ENCODE results near the gene STRA6. TPM values are rescaled to one million over a fixed set of nuclear protein-coding genes. Genes with fewer than 3 reads are reported as not detected.

STRA6 gene
- total and polyA plus RNA-seq, 3 donors from 2014 or later, result 4.1 to 14.1 (median 9.3) TPM

DNA sequence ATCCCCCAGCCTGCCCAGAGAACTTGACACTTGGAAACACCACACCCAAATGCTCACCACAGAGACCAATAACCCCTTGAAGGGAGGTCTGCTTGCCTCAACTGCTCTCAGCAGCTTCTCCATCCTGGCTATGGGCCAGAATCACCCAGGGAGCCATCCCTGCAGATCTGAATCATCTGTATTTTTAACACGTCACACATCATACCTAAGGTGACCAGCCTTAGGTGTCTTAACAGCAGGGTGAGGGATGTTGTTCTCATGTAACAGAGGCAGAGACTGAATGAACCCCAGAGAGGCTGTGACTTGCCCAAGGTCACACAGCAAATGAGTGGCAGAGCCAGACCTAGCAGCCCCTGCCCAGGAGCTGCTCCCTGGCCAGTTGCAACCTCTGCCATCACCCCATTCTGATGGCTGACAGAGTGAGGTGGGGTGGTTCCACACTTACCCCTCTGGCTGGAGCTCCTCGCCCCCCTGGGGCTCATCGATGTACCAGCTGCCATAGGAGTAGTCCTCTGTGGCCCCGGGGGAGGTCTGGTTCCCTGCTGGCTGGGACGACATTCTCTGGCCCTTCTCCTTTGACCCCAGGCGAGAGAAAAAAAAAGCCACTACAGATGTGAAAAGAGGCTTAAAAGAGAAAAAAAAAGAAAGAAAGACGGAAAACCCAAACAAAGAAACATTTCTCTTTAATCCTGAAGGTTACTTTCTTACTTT, 722 bp downstream of the STRA6 start:
- H3K4me1 ChIP-seq, result peaks cover 46% of the 10 kb centered on the region
- 18 to 31% methylated on average over 7 of the region's 7 CpGs for WGBS, 2 donors
- H3K36me3 ChIP-seq (ENCODE audit: low read depth, missing control alignments), result no peaks in the 10 kb centered on the region
- peak overlapping the region in 1 of 2 donors; percentile 29 for H3K4me3 ChIP-seq
- intact Hi-C loops (cut with DNase I; ENCODE audit: low total_unique reads), result no loop called here
- H3K27me3 ChIP-seq, result no peaks in the 10 kb centered on the region
- H3K9me3 ChIP-seq, result no peaks in the 10 kb centered on the region
- TF ChIP-seq POLR2A (IDR thresholded peaks at IDR 0.05) (no peak), CTCF (IDR thresholded peaks at IDR 0.05) (no peak)
- peak overlapping the region; percentile 42 to 61 for H3K27ac ChIP-seq
- DNase-seq, result no peak

GRCh38 chr15:74200871-74201419, 1.6 kb downstream of the STRA6 start:
- 46 to 51% methylated on average over 5 to 8 of the region's 8 CpGs for WGBS, 2 donors
- Histone ChIP-seq H3K4me1 (peaks cover 51% of the 10 kb centered on the region), H3K27ac (peak overlapping the region in 1 of 2 donors; percentile 61), H3K36me3 (ENCODE audit: low read depth, missing control alignments) (no peaks in the 10 kb centered on the region), H3K9me3 (no peaks in the 10 kb centered on the region), H3K4me3 (no peak overlapping the region), H3K27me3 (no peaks in the 10 kb centered on the region)
- TF ChIP-seq POLR2A (IDR thresholded peaks at IDR 0.05) (no peak), CTCF (IDR thresholded peaks at IDR 0.05) (no peak)
- intact Hi-C loops (cut with DNase I; ENCODE audit: low total_unique reads), result no loop called here
- DNase-seq, result peak; percentile 60

DNA sequence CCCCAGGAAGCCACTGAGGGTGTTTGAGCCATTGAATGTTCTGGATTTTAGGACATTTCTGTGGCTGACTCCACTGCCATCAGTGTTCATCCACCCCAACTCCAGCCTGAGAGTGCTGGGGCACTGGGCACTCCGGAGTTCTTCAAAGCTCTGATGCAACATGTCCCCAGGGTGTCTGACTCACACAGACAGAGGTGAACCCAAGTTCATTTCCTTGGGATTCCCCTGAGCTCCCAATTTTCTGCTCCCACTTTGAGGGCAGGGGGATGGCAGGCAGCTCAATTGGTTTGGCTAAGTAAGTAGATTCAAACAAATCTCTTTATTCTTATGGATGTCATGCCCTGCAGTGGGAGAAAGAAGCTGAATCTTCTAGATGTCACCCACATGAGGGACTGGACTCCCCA, 2.2 kb downstream of the STRA6 start:
- Histone ChIP-seq H3K4me3 (no peak overlapping the region), H3K36me3 (ENCODE audit: low read depth, missing control alignments) (no peaks in the 10 kb centered on the region), H3K9me3 (no peaks in the 10 kb centered on the region), H3K4me1 (peaks cover 52% of the 10 kb centered on the region), H3K27me3 (no peaks in the 10 kb centered on the region), H3K27ac (peak overlapping the region in 1 of 2 donors; percentile 61)
- 27 to 63% methylated on average over 1 of the region's 1 CpG for WGBS, 2 donors
- intact Hi-C loops (cut with DNase I; ENCODE audit: low total_unique reads), result no loop called here
- TF ChIP-seq POLR2A (IDR thresholded peaks at IDR 0.05), result no peak
- no peak for TF ChIP-seq CTCF (IDR thresholded peaks at IDR 0.05)
- no peak for DNase-seq

- H3K27me3 ChIP-seq, result no peaks in the 10 kb centered on the region
- TF ChIP-seq POLR2A (IDR thresholded peaks at IDR 0.05) (no peak), CTCF (IDR thresholded peaks at IDR 0.05) (no peak)
- WGBS, 2 donors, result 85 to 96% methylated on average over 4 to 6 of the region's 6 CpGs
- peaks cover 49% of the 10 kb centered on the region for H3K4me1 ChIP-seq
- H3K27ac ChIP-seq, result no peak overlapping the region
- H3K36me3 ChIP-seq (ENCODE audit: low read depth, missing control alignments), result no peaks in the 10 kb centered on the region
- intact Hi-C loops (cut with DNase I; ENCODE audit: low total_unique reads), result no loop called here
- H3K9me3 ChIP-seq, result no peaks in the 10 kb centered on the region
- DNase-seq, result no peak
- H3K4me3 ChIP-seq, result no peak overlapping the region
Observed at GRCh38 chr15:74199297-74199652, 3.3 kb downstream of the STRA6 start.
